ENCODE results near the gene ADSS1.

ADSS1 gene

GRCh38 chr14:104796687-104797081, 72.7 kb downstream of the ADSS1 start:
- Histone ChIP-seq H3K4me1 (ENCODE audit: control insufficient read depth, insufficient read depth, low read length) (peaks cover 41% of the 10 kb centered on the region), H3K27me3 (ENCODE audit: control insufficient read depth, insufficient read depth, low read length, poor library complexity, severe bottlenecking) (peaks cover 57% of the 10 kb centered on the region)
- 61 to 66% methylated on average over 6 of the region's 6 CpGs for WGBS, 2 experiments

More at GRCh38 chr14:104796687-104797081, 72.7 kb downstream of the ADSS1 start:
- Histone ChIP-seq H3K4me3 (ENCODE audit: insufficient read depth, low read depth, low read length) (no peak overlapping the region), H3K36me3 (ENCODE audit: control insufficient read depth, insufficient read depth, low read length) (no peaks in the 10 kb centered on the region), H3K9me3 (ENCODE audit: control insufficient read depth, low read length) (no peaks in the 10 kb centered on the region), H3K27ac (ENCODE audit: insufficient read depth, low read depth, low read length, poor library complexity, severe bottlenecking) (no peak overlapping the region)
